Measurements from ENCODE around the gene CERKL.
A peak's percentile ranks its signal among the peaks of the same experiment; 100 is the strongest.

Gene CERKL

DNA sequence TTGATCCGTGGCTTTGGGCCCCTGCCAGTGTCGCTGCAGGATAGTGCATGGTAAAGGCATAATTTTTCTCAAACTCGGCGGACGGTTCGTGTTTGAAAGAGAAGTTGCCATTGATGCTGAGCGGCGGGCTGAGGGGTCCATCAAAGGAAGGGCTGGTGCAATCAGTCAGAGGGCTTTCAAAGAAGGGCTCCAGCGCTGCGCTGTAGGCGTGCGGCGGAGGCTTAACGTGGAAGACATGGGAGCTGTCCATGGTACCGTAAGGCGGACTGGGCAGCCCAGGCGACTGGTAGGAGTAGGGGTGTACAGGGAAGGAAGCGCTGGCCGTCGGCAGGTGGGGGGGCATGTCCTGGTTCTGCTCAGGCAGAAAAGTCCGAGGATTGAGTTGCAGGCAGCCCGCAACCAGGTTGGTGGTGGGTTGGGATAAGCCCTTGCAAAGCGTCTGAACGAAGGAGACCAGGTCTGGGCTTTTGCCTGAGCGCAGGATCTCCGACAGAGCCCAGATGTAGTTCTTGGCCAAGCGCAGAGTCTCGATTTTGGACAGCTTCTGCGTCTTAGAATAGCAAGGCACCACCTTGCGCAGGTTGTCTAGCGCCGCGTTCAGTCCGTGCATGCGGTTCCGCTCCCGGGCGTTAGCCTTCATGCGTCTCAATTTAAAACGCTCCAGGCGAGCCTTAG is 21.1 kb upstream of the CERKL start:
- no peak for DNase-seq

- DNase-seq = no peak
Measured at GRCh38 chr2:181675254-181675653, 18.3 kb upstream of the CERKL start.

GRCh38 chr2:181674461-181674860 is 17.6 kb upstream of the CERKL start:
- no peak for DNase-seq

GRCh38 chr2:181673173-181673572 is 16.3 kb upstream of the CERKL start:
- peak; percentile 31 for DNase-seq

DNA sequence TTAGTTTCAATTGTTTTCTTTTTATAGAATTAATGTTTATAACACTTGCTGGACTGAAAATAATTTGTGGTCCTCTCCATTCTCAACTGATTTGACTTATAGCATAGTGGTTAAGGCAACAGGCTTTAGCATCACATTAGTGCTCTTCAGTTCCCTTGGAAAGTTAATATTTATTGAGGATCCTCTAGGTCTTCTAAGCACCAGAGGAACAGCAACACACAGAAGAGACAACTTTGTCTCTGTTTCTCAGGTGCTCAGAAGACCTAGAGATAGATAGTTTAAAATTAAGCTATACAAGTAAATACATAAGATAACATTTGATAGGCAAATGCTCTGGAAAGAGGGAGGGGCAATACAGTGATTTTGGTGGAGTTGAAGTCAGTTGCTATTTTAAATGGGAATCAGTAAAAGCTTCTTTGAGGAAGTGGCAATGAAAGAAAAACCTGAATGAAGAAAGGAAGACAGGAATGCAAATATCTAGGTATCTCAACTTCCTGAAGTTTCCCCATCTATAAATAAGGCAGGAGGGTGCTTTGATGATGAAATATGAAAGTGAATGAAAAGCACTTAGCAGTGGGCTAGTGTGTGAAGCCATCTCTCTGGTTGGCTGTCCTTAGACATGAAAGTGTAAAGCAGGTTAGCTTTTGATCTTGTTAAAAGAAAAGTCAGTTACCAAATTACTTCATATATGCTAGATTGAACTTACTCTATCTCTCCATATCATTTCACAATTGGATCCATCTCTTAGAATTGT is 15.5 kb upstream of the CERKL start:
- DNase-seq = no peak

DNA sequence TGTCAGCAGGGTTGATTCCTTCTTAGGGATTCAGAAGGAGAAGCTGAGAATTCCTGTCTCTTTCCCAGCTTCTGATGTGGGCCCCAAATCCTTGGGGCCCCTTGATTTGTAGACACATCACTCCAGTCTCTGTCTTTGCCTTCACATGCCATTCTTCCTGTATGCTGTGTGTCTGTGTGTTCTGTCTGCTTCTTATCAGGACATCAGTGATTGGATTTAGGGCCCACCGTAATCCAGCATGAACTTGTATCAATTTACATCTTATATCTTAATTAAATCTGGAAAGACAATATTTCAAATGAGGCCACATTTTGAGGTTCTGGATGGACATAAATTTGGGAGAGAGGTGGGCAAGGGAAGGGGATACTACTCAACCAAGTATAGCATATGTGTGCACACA is 13.7 kb upstream of the CERKL start:
- DNase-seq = no peak

DNA sequence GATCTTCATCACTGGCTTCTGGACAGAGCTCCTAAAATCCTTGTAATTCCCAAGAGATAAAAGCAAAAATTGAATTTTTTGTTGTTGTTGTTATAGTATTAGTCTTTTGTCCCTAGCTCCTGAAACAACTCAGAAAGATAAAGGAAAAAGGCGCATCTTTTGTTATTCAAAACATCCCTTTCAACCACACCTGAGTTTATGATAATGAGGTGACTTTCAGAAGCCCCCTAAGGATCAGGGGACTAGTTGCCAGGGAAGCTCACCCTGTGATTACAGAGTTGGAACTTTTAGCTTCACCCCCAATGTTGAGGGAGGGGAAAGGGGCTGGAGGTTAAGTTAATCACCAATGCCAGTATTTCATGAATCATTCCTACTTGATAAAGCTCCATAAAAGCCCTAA is 10.3 kb upstream of the CERKL start:
- no peak for DNase-seq

DNA sequence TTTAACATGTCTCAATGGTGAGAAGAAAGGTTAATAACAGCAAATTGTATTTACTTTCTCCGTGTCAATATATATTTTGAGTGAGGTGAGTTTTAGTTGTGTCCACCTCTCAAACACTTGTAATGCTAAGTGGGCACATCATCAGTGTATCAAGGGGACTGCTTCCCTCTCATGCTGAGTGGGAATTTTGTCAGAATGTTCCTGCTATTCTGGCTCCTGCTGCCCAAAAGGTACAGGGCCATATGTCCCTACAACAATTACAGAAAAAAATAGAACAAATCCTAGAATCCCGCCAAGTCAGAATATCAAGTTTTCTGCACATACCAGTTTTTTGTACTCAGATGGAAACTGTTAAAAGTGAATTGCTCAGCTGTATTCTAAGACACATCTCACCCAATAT is 5.4 kb upstream of the CERKL start:
- no peak for DNase-seq

GRCh38 chr2:181660181-181660580 is 3.3 kb upstream of the CERKL start:
- no peak for DNase-seq

DNA sequence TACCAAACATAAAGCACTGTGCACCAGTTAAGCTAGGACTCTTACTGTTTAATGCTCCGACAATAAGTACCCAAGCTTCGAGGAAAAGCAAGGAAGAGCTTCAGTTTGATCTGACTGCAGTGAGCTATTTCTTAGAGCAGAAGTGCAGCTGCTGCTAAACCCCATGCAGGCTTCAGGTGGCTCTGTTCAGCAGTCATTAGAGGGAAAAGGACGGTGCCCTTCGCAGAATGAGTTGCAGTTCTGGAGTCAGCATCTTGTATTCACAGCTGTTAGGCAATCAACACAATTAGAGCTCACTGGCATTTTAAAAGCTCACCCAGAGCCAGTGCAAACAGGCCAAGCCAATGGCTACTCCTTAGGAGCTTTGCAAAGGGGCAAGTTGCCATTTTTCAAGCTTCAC is 1.5 kb upstream of the CERKL start:
- no peak for DNase-seq

GRCh38 chr2:181657379-181657778 is 474 bp upstream of the CERKL start:
- DNase-seq = no peak

- no peak for DNase-seq
Measured at GRCh38 chr2:181655519-181655918, 1.4 kb downstream of the CERKL start.

DNA sequence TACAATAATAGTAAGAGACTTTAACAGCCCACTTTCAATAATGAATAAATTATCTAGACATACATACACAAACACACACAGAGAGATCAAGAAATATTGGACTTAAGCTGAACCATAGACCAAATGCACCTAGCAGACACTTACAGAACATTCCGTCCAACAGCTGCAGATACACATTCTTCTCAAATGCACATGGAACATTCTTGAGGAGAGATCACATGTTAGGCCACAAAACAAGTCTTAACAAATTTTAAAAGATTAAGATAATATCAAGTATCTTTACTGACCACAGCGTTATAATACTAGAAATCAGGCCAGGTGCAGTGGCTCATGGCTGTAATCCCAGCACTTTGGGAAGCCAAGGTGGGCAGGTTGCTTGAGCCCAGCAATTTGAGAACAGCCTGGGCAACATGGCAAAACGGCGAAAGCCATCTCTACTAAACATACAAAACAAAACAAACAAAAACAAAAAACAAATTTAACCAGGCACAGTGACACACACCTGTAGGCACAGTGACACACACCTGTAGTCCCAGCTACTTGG is 7.4 kb downstream of the CERKL start:
- no peak for DNase-seq

DNA sequence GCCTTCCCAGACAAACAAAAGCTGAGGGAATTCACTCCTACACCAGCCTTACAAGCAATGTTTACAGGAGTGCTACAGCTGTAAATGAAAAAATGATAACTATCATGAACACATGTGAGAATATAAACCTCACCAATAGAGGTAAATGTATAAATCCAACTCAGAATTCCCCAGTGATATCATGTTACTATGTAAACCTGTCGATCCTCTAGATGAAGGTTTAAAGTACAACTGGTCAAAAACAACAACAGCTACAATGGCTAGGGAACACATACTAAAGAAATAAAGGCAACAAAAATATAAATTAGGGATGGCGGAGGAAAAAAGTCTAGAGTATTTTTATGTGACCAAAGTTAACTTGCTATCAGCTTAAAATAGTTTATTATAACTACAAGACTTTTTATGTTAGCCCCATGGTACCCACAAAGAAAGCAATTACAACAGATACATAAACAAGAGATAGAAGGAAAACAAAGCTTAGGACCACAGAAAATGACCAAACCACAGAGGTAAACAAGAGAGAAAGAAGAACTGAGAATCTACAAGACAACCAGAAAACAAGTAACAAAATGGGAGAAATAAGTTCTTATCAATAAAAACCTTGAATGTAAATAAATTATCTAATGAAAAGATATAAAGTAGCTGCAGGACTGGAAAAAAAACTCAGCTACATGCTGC is 8.3 kb downstream of the CERKL start:
- DNase-seq = no peak

DNA sequence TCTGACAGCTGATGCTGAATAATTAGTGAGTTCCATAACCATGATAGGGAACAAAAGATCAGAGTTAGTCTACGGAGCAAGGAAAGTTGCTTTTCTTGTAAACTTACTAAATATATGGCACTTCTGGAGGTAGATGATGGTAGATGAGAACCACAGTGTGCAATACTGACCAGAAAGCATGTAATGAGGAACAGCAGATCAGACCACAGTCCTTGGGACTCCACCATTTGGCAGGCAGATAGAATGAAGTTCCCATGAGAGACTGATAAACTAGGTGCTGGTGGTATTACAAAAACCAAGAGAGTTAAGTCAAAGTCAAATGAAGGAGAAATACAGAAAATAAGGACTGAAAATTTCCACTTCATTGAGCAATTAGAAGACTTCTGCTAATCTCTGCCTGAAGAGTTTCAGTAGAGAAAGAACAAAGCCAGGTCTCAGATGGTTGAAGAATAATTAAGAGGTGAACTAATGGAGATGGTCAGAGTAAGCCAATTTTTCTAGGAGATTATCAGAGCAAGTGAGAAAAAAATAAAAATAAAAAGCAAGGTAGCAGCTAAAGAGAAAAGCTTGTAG is 10.4 kb downstream of the CERKL start:
- DNase-seq = no peak

DNA sequence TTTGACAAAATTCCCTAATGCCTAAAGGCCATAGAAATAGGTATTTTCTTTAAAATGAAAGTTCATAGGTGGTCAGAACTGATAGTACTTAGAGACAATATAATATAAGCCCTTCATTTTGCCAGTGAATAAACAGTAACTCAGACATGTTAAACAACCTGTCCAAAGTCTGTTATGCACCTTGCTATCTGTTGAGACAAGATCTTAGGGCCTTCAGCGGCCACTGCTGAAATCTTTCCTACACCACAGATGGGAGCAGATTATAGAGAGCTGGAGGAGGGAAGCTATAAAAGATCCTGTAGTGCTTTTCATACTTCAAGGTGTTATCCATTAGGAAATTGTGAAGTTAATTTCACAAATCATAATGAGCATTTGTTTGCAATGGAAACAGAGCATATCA is 13.8 kb downstream of the CERKL start:
- no peak for DNase-seq

DNA sequence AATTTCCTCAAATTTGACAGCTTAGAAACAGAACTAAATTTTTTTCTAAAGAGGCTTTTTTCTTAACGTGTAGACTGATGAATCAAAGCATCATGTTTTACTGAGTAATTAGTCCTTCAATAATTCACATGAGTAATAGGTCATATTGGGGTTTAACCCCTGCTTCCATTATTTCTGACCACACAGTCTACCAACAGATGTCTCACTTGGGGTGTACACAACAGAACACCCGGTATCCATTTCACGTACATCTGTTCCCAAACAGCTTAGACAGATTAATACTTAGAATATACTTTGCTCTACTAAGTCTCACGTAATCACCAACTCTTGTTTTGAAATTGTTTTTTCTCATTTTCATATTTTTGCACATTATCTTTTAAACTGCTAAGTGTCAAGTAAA is 14.8 kb downstream of the CERKL start:
- DNase-seq = no peak

- no peak for DNase-seq
Measured at GRCh38 chr2:181639686-181640085, 17.2 kb downstream of the CERKL start.

DNA sequence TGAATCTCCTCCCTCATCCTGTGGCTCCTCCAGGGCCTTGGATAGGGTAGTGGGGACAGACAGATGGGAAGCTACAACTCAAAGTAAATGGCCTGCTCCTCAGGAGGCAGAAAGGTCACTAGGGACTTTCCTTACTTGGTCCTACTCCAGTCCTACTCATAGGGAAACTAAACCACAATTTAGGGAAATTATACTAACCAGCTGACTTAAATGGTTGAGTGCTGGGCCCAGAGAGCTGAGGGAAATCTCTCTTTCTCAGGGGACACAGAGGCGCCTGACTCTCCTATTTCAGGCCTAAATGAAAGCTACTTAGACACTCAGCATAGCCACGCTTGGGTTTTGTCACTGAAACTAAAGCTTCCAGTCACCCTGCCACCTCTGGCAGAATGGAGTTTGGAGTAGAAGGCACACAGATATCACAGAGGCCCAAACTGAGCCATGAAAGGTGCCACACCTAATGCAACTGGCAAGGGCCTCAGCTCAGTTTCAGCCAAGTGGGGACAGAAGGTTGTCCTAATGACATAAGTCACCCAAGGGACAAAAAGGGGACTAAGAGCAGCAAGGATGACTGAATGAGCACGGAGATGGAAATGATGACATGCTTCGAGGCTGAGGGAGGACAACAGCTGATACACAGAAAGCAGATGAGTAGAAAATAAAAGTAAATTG is 24.0 kb downstream of the CERKL start:
- DNase-seq = no peak

DNA sequence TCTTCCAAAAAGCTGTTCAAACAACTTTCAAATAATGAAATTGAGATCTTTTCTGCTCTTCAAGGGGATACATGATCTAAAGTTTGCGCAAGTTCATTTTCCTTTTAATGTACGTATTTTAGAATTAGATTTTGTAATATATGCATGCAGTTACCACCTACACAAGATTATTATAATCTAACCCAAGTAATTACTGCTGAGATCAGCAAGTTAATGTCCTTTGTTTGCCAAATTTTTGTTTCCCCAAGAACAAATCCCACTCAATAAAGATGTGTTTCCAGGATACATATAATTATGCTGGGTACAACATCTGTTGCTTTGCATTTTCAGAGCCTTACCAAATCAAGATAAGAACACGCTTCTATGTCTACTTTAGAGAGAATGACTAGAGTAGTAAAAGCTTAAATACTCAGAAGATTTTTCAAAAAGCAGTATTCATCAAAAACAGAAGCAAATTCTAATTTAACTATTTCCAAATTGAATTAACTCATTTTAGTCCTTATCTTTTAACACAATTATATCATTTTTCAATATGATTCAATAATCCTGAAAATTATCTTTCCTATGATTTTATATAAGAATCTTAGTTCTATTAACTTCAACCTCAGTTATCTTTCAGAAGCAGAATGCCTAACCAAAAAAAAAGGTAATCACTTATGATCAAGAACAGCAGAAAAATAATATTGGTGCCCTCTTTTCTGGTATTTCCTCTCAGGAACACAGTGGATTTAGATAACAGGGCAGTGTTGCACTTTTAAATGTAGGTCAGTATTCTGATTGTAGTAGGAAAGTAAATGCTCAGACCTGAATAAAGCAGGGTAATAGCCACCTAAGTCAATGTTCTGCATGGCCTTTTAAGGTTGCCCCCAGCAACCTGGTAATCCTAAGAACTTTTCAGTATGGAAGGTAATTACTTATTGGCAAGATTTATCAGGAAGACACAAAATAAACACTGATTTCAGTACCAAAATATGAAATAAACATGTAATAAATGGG is 28.0 kb downstream of the CERKL start:
- no peak for DNase-seq

DNA sequence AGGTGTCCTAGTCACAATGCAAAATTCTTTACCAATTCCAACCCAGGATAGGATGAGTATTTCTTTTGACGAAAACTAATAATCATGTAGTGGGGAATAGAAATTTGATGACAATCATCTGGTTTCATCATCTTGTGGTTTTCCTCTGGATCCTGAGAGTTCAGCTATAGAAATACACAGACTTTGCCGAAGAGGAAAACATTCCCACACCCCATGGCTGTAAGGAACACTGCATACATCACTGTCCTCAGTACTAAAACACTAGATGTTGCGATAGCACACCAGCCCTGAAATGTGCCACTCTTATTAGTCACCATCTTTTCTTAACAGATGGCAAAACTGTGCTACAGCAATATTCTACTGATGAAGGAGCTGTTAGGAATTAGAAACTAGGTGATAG is 29.4 kb downstream of the CERKL start:
- DNase-seq = no peak

GRCh38 chr2:181626671-181627070 is 30.2 kb downstream of the CERKL start:
- DNase-seq = no peak

Measured in NCI-H2029 (cell line).